ENCODE measurements around the gene ACSF3. TPM values are rescaled to one million over a fixed set of nuclear protein-coding genes. Genes with fewer than 3 reads are reported as not detected.

ACSF3 gene
- total RNA-seq, 3 donors from 2014 or later, result 44.7 to 77.8 (median 49.6) TPM

DNA sequence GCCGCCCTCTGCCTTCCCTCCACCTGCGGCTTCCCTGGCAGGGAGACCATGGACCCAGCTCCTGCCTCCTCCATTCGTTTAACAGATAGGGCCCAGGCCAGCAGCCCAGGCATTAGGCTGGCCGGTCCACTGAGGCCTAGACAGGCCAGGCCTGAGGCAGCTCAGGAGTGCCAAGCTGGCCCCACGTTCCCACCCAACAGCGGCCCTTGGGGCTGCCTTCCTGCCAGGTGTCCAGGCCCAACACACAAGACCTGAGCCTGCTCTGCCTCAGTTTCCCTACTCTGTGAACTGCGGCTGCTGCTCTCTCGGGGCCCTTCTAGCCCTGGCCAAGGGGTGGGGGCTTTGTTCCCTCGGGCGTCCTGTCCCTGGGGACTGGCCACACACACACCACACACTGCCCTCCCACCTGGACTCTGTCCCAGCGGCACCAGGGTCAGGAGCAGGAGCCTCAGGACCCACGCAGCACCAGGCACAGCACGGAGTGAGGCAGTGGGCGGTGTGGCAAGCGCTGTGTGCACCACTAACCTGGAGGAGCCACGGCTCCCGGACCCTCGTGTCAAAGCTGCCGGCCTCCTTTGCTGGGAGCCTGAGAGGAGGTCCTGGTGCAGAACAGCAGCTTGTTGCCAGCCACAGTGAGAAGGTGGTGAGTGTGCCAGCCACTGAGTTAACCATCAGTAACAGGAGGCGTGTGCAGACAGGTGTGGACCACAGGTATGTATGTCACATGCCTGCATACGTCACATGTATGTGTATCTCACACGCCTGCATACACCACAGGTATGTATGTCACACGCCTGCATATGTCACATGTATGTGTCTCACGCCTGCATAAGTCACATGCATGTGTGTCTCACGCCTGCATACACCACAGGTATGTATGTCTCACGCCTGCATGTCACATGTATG, 63.3 kb downstream of the ACSF3 start:
- Histone ChIP-seq H3K36me3 (ENCODE audit: low read depth) (no peaks in the 10 kb centered on the region), H3K9me3 (no peaks in the 10 kb centered on the region), H3K4me3 (no peak overlapping the region), H3K4me1 (ENCODE audit: low read depth) (peaks cover 5% of the 10 kb centered on the region)
- no peak for DNase-seq
- intact Hi-C loops (cut with DNase I, micrococcal nuclease), result no loop called here
- TF ChIP-seq, protein P1, sequence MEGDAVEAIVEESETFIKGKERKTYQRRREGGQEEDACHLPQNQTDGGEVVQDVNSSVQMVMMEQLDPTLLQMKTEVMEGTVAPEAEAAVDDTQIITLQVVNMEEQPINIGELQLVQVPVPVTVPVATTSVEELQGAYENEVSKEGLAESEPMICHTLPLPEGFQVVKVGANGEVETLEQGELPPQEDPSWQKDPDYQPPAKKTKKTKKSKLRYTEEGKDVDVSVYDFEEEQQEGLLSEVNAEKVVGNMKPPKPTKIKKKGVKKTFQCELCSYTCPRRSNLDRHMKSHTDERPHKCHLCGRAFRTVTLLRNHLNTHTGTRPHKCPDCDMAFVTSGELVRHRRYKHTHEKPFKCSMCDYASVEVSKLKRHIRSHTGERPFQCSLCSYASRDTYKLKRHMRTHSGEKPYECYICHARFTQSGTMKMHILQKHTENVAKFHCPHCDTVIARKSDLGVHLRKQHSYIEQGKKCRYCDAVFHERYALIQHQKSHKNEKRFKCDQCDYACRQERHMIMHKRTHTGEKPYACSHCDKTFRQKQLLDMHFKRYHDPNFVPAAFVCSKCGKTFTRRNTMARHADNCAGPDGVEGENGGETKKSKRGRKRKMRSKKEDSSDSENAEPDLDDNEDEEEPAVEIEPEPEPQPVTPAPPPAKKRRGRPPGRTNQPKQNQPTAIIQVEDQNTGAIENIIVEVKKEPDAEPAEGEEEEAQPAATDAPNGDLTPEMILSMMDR (IDR thresholded peaks at IDR 0.05), result no peak
- ATAC-seq, result no peak

DNA sequence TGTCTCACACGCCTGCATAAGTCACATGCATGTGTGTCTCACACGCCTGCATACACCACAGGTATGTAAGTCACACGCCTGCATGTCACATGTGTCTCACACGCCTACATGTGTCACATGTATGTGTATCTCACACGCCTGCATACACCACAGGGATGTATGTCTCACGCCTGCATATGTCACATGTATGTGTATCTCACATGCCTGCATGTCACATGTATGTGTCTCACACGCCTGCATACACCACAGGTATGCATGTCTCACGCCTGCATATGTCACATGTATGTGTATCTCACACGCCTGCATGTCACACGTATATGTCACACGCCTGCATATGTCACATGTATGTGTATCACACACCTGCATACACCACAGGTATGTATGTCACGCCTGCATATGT, 64.1 kb downstream of the ACSF3 start:
- H3K9me3 ChIP-seq, result no peaks in the 10 kb centered on the region
- no peaks in the 10 kb centered on the region for H3K36me3 ChIP-seq (ENCODE audit: low read depth)
- peaks cover 5% of the 10 kb centered on the region for H3K4me1 ChIP-seq (ENCODE audit: low read depth)
- intact Hi-C loops (cut with DNase I, micrococcal nuclease), result no loop called here
- TF ChIP-seq, protein P1 (IDR thresholded peaks at IDR 0.05), result no peak
- DNase-seq, result no peak
- ATAC-seq, result no peak
- H3K4me3 ChIP-seq, result no peak overlapping the region

DNA sequence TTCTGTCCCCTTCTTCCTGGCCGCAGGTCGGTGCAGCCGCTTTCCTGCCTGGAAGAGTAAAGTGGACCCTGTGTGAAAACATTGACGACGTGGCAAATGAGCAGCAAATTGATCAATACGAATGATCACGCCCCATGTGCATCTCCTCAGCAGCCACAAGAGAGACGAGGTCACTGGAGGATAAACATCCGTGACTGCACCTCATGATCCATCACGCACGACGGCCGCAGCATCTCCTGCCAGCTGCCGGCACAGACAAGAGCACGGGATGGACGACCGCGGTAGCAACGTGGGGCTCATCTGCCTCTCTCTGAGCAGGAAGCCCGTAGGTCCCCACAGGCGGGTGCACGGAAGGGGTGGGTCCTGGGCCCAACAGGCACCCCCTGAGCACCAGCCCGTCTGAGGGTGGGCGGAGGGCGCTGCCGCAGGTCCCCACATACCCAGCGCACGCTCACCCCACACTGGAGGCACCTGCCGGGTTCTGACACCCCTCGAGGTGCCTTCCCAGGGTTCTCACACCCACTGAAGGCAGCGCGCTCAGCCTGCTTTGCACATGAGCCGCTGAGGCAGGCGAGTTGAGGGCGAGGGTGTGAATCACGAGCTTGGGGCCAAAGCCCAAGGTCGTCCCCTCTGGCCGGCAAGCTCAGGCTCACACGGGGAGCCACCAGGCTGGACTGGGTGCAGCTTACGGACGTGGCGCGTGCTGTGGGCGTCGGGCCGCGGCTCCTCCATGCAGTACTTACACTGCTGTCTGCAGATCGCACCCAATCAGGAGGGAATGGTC, 65.6 kb downstream of the ACSF3 start:
- Histone ChIP-seq H3K4me1 (ENCODE audit: low read depth) (peaks cover 5% of the 10 kb centered on the region), H3K36me3 (ENCODE audit: low read depth) (no peaks in the 10 kb centered on the region), H3K4me3 (no peak overlapping the region), H3K9me3 (no peaks in the 10 kb centered on the region)
- TF ChIP-seq, protein P1 (IDR thresholded peaks at IDR 0.05), result no peak
- no peak for ATAC-seq
- no peak for DNase-seq
- intact Hi-C loops (cut with DNase I, micrococcal nuclease), result no loop called here

DNA sequence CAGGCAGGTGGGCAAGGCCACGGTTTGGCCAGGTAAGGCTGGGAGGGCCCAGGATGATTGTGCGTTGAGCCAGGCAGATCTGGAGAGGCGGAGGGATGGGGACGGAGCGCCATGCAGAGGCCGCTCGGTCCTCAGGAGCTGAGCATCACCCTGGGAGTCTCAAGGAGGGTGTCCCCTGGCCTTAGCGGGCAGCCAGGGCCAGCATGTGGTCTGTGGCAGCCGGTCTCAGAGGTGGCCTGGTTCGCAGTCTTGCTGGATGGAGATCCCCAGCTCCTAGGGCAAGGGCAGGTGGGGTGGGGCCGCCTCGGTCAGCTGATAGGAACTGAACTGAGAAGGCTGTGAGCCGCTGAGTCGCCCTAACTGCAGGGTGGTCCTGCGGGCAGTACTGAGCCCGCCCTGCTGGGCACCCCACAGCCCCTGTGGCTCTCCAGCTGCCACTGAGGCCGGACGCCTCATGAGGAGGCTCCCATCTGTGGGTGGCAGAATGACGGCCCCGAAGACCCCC, 66.2 kb downstream of the ACSF3 start:
- Histone ChIP-seq H3K9me3 (no peaks in the 10 kb centered on the region), H3K36me3 (ENCODE audit: low read depth) (no peaks in the 10 kb centered on the region), H3K4me3 (no peak overlapping the region), H3K4me1 (ENCODE audit: low read depth) (peaks cover 3% of the 10 kb centered on the region)
- intact Hi-C loops (cut with DNase I, micrococcal nuclease), result no loop called here
- DNase-seq, result no peak
- ATAC-seq, result no peak
- TF ChIP-seq, protein P1 (IDR thresholded peaks at IDR 0.05), result no peak

DNA sequence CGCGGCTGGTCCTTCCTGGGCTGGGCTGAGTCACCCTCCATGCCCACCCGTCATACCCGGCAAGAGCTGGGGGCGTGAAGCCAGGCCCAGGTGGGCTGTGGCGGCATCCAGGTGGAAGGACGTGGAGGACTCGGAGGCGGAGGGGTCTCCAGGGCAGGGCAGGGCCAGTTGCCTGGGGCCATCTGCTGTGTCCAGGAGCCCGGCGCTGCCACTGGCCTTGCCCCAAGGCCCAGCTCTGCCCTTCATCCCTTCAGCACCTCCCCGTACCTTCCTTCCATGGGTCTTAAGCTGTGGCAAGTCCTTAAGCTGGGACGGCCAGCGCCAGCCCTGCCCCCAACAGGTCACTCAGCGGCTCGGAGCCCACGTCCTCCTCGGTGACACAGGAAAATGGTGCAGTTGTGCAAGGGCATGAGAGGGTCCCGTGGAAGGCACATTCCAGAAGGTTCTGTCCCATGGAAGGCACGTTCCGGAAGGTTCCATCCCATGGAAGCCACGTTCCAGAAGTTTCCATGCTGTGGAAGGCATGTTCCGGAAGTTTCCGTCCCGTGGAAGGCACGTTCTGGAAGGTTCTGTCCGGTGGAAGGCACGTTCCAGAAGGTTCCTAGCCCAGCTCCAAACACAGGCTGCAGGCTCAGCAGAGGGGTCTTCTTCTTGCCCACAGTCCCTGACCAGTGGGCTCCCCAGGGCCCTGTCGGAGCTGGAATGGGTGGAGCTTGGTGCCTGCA, 67.5 kb downstream of the ACSF3 start:
- intact Hi-C loops (cut with DNase I, micrococcal nuclease), result no loop called here
- ATAC-seq (no peak), DNase-seq (no peak)
- TF ChIP-seq, protein P1 (IDR thresholded peaks at IDR 0.05), result no peak
- no peaks in the 10 kb centered on the region for H3K9me3 ChIP-seq
- no peaks in the 10 kb centered on the region for H3K36me3 ChIP-seq (ENCODE audit: low read depth)
- no peak overlapping the region for H3K4me3 ChIP-seq
- H3K4me1 ChIP-seq (ENCODE audit: low read depth), result no peaks in the 10 kb centered on the region
